HEK293 (cell line): ENCODE data around the gene VAV2.

Experiments
- GLI2 ChIP-seq: fragments of 450-650 bp; formaldehyde crosslinking; IDR thresholded peaks from 2 replicates; pipeline ENCODE4; 2017; ENCODE audit warnings: missing biosample characterization, missing genetic modification characterization, low read depth, borderline replicate concordance
- MYNN ChIP-seq: fragments of 450-650 bp; formaldehyde crosslinking; IDR thresholded peaks from 2 replicates; pipeline ENCODE4 v1.5.1; 2016; ENCODE audit warnings: missing biosample characterization, missing genetic modification characterization, borderline replicate concordance
- ZBTB7A ChIP-seq: fragments of 450-650 bp; formaldehyde crosslinking; IDR thresholded peaks from 2 replicates; pipeline ENCODE4 v1.5.1; 2016; ENCODE audit warnings: low read depth, missing biosample characterization, missing genetic modification characterization
- ZNF16 ChIP-seq: fragments of 450-650 bp; formaldehyde crosslinking; IDR thresholded peaks from 2 replicates; pipeline ENCODE4 v1.5.1; 2016; ENCODE audit warnings: low read depth, missing biosample characterization, missing genetic modification characterization
- ZNF19 ChIP-seq: fragments of 450-650 bp; formaldehyde crosslinking; IDR thresholded peaks from 2 replicates; pipeline ENCODE4; 2016; ENCODE audit warnings: missing biosample characterization, missing genetic modification characterization, low read depth
- ZNF416 ChIP-seq: fragments of 450-650 bp; formaldehyde crosslinking; IDR thresholded peaks from 2 replicates; pipeline ENCODE4 v1.5.1; 2016; ENCODE audit warnings: missing biosample characterization, missing genetic modification characterization
- TF ChIP-seq, protein P1 (sequence below): fragments of 450-650 bp; formaldehyde crosslinking; IDR thresholded peaks from 2 replicates; pipeline ENCODE4 v1.5.1; 2016; ENCODE audit warnings: missing biosample characterization, missing genetic modification characterization
- TF ChIP-seq, protein P2 (sequence below): fragments of 450-650 bp; formaldehyde crosslinking; IDR thresholded peaks from 2 replicates; pipeline ENCODE4 v1.5.1; 2016; ENCODE audit warnings: missing biosample characterization, missing genetic modification characterization
- TF ChIP-seq, protein P3 (sequence below): sonication (generic); formaldehyde crosslinking; IDR thresholded peaks from 2 replicates; pipeline ENCODE4 v1.8.1; 2022; ENCODE audit warnings: mild to moderate bottlenecking, moderate library complexity, missing genetic modification reagents

DNA sequence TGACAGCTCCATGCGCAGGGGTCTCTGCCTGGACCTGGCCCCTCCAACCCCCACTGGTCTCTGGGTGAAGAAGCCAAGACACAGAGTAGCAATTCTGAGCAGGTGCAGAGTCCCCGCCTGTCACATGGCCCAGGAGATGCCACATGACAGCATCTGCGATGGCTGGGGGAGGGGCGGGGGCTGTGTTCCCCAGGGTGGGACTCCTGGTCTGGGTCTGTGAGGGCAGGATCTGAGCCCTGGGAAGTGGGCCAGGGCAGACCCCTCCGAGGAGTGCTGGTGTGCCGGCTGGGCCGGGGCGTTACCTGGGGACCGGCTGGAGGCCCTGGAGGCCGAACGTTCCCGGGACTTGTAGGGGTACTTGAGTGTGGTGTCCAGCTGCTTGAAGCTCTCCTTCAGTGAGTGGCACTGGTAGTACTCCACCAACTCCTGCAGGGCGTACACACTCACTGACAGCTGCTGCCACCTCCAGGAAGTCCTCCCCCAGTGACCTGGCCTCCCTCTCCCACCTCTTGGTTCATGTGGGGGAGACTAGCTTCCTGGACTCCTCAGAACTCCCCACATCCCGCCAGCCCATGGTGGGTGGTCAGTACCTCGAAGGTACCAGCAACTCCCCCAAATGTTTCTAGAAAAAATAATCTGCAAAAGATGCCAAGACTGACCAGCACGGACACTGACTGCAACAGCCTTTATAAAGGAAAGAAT, 221.9 kb downstream of the VAV2 start:
- TF ChIP-seq MYNN (tag by site-specific recombination) (no peak), ZNF16 (no peak), ZNF19 (tag by site-specific recombination) (no peak), ZBTB7A (tag by site-specific recombination) (no peak), GLI2 (tag by site-specific recombination) (no peak), ZNF416 (tag by site-specific recombination) (no peak)
- TF ChIP-seq, protein P1, sequence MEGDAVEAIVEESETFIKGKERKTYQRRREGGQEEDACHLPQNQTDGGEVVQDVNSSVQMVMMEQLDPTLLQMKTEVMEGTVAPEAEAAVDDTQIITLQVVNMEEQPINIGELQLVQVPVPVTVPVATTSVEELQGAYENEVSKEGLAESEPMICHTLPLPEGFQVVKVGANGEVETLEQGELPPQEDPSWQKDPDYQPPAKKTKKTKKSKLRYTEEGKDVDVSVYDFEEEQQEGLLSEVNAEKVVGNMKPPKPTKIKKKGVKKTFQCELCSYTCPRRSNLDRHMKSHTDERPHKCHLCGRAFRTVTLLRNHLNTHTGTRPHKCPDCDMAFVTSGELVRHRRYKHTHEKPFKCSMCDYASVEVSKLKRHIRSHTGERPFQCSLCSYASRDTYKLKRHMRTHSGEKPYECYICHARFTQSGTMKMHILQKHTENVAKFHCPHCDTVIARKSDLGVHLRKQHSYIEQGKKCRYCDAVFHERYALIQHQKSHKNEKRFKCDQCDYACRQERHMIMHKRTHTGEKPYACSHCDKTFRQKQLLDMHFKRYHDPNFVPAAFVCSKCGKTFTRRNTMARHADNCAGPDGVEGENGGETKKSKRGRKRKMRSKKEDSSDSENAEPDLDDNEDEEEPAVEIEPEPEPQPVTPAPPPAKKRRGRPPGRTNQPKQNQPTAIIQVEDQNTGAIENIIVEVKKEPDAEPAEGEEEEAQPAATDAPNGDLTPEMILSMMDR (tag by site-specific recombination) = no peak
- TF ChIP-seq, protein P2, sequence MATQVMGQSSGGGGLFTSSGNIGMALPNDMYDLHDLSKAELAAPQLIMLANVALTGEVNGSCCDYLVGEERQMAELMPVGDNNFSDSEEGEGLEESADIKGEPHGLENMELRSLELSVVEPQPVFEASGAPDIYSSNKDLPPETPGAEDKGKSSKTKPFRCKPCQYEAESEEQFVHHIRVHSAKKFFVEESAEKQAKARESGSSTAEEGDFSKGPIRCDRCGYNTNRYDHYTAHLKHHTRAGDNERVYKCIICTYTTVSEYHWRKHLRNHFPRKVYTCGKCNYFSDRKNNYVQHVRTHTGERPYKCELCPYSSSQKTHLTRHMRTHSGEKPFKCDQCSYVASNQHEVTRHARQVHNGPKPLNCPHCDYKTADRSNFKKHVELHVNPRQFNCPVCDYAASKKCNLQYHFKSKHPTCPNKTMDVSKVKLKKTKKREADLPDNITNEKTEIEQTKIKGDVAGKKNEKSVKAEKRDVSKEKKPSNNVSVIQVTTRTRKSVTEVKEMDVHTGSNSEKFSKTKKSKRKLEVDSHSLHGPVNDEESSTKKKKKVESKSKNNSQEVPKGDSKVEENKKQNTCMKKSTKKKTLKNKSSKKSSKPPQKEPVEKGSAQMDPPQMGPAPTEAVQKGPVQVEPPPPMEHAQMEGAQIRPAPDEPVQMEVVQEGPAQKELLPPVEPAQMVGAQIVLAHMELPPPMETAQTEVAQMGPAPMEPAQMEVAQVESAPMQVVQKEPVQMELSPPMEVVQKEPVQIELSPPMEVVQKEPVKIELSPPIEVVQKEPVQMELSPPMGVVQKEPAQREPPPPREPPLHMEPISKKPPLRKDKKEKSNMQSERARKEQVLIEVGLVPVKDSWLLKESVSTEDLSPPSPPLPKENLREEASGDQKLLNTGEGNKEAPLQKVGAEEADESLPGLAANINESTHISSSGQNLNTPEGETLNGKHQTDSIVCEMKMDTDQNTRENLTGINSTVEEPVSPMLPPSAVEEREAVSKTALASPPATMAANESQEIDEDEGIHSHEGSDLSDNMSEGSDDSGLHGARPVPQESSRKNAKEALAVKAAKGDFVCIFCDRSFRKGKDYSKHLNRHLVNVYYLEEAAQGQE (tag by site-specific recombination) = no peak
- TF ChIP-seq, protein P3, sequence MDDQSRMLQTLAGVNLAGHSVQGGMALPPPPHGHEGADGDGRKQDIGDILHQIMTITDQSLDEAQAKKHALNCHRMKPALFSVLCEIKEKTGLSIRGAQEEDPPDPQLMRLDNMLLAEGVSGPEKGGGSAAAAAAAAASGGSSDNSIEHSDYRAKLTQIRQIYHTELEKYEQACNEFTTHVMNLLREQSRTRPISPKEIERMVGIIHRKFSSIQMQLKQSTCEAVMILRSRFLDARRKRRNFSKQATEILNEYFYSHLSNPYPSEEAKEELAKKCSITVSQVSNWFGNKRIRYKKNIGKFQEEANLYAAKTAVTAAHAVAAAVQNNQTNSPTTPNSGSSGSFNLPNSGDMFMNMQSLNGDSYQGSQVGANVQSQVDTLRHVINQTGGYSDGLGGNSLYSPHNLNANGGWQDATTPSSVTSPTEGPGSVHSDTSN (CRISPR knock-in tag) = no peak
